Hepatic stellate cell (primary cell): ENCODE data around the gene MBOAT2.

Source experiments
- DNase-seq: peaks from one replicate; pipeline ENCODE4 v3.0.0; 2011; ENCODE audit warnings: low spot score

Gene MBOAT2

DNA sequence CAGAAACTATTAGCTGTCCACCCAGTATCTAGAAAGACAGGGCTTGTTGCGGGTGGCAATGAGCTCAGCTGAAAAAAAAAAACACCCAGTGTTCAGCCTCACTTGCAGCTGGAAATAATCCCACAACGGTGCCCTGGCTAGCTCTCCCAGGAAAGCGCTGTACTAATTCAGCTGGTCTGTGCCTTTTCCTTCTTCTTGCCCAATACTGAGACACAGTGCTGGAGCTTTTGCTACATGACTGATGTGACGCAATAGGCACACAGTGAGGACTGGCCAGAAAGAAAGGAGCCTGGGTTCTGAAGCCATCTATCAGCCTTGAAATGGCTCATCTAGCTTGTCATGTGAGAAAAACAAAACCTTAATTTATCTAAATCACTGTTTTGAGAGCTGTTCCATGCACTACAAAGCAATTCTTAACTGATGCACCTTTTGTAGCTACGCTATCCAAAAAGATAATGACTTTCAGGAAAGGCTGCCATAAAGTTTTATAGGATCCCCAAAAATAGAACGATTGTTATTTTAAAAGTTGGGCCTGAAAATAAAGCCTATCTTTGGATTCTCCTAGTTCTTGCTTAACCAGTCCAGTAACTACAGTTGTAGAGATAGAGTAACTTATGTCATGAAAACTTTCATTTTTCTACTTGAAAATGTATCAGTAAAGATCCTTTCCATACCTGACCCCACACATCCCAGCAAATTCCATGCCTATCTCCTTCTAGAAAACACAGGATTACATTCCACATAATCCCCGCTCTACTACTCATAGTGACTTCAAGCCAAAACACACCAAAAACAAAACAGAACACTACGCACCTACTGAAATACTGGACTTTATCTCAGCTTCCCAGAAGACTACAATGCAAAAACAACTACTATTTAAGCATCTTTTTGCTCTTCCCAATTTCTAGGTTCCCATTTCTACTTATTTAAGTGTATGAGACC, 181.9 kb downstream of the MBOAT2 start:
- DNase-seq, result no peak

DNA sequence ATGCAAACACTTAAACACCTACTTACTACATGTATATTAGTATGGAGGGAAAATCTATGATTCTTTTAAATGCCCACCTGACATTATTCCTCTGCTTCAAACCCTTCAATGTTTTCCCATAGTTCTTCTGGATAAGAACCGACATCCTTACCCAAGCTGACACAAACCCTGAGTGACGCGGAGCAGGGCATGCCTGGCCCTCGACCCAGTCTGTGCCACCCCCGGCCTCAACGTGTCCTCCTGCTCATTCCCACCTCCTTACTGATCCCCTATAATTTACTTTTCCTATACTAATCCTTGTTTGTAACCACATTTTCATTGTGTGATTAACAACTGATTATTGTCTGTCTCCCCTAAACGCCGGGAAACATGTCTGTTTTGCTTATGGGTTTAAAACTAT, 183.5 kb downstream of the MBOAT2 start:
- no peak for DNase-seq

GRCh38 chr2:8819194-8819593, 184.3 kb downstream of the MBOAT2 start:
- DNase-seq, result peak; percentile 14

DNA sequence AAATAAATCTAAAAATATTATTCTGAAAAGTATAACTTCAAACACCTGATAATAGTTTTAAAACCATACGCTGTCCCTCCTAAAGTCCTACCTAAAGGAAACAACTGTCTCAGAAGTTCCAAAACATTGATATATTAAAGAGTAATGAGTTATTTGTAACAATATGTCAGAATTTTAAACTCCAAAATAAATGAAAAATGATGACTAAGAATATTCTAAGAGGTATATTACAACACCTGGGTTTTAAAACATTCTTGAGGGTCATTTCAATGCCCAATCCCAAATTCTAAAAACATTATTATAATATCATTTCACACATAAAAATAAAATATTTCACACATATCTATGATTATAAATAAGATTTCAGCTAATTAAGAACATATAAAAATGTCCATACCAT, 186.3 kb downstream of the MBOAT2 start:
- DNase-seq, result no peak

DNA sequence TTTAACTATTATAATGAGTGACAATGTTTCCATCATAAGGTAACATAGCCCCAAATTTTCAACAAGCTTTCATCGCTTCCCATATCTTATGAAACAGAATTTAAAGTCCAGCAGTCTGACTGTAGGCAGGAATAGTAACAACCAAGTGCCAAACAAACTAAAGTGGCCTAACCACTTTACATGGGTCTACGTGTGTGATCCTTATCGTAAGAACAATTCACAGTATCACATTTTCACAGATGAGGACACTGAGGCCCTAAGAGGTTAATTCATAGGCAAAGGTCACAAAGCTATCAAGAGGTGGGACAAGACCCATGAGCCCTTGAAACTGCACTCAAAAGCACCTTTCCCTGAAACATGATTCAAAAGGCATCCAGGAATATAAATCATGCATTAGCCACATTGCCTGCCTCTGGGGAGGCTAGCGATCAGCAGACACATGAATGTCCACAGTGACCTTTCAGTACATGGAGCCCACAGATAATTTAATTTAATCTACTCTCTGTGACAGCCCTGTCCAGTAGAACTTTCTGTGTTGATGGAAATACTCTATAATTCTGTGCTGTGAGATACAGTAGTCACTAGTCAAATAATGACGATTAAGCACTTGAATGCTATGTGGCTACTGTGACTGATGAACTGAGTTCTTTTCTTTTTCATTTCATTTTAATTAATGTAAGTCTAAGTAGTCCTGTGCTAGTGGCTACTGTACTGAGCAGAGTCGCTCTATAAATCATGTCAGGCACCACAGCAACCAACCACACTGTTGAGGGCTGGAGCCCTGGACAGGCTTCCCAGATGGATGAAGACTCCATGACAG, 196.4 kb downstream of the MBOAT2 start:
- DNase-seq, result no peak

DNA sequence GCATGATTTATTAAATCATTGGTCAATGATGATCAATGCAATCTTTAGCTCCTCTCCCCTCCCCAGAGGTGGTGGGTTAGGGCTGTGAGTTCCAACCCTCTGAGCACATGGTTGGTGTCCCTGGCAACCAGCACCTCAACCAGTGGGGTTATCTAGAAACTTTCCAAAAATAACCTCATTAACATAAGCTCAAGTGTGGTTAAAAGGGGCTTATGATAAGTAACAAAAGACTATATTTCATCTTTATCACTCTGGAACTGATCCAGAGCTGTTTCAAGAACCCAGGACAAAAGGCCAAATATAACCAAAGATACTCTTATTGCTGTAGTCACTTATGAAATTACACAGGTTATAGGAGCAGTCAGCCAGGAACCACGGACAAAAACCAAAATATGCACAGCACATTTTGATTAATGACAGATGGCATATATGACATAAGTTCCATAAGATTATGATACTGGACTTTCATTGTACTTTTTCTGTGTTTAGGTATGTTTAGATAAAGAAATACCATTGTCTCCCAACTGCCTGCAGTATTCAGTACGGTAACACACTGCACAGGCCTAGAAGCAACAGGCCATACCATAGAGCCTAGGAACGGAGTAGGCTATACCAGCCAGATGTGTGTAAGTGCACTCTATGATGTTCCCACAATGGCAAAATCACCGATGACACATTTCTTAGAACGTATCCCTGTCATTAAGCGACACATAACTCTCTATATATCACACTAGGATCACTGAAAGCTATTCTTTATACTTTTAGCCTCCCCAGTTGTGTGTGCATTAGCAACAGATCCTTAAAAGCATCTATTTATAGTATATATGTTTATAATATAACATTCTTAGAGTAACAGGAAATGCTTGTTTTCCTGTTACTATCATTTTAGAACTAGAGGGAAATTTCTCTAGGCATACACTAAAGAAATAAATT, 197.9 kb downstream of the MBOAT2 start:
- DNase-seq, result no peak

DNA sequence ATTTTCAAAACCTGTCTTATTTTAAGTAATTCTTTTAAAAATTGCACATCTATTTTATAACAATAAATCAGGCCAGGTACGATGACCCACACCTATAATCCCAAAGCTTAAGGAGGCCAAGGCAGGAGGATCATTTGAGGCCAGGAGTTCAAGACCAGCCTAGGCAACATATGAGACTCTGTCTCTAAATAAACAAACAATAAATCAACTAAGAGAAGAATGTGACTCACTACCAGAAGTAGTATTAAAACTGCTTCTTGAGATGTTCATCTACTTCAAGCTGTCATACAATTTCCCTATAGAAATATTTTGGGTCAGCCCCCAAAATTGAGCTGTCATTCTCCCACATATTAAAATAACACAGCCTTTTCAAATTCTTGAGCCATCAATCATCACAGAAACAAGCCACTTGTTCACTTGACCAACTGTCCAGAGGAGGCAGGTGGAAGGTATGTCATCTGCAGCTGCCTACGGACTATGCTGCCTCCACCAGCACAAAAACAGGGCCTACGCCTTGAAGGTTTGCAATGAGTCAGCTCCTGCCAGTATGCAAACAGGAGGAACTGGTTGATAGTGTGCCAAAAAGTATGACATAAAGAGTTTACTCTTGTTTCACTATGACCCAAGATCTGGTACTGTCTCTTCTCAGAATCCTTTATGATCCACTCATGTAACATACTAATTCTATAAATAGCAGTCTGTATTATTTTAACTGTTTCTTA, 199.7 kb downstream of the MBOAT2 start:
- DNase-seq, result peak; percentile 70

DNA sequence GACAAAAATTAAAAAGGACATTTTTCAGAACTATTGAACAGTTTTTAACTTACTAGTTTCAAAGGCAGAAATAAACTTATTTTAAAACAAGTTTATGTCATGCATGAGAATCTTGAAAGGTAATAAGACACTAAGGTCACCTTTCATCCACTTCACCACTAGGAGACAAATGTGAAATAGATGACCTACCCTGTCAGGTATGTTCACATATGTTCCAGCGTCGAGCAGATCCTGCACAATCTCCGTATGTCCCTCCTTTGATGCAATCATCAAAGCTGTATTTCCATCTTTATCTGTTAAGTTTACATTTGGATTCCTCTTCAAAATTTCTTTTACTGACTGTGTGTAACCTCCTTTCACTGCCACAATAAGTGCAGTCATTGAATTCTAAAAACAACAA, 200.7 kb downstream of the MBOAT2 start:
- DNase-seq, result no peak
